AG04450 (cell line): Measurements from ENCODE around the gene ERFE. TPM values are rescaled to one million over a fixed set of nuclear protein-coding genes. Genes with fewer than 3 reads are reported as not detected.

Experiments
- CTCF ChIA-PET: fragments of 300-600, 350-600 bp; formaldehyde crosslinking; extraction: SDS; loops from one replicate; lab custom pipeline; 2022; ENCODE audit warnings: antibody characterized with exemption, inconsistent platforms; lab: Charles Lee
- POLR2A ChIA-PET: fragments of 350-600 bp; formaldehyde crosslinking; extraction: SDS; loops from one replicate; lab custom pipeline; 2021; ENCODE audit warnings: antibody characterized with exemption, inconsistent platforms; lab: Yijun Ruan, JAX
- DNase-seq: peaks from one replicate; pipeline ENCODE4 v3.0.0-alpha.2; 2011; ENCODE audit warnings: low read depth, low spot score
- H3K27ac ChIP-seq: one replicate; pipeline ENCODE4 v1.5.1; 2012; ENCODE audit warnings: low read depth, low read length, control low read depth
- H3K27me3 ChIP-seq: one replicate; pipeline ENCODE4 v1.6.0; 2012; ENCODE audit warnings: low read length; ENCODE audit not compliant: control insufficient read depth, insufficient read depth
- H3K4me3 ChIP-seq: 2 replicates; pipeline ENCODE4 v1.5.1; 2011; ENCODE audit warnings: mild to moderate bottlenecking, low read depth, low read length, control low read depth
- H3K9me3 ChIP-seq: 2 replicates; pipeline ENCODE4 v1.5.1; 2012; ENCODE audit warnings: low read length; ENCODE audit not compliant: control insufficient read depth, insufficient read depth
- CTCF ChIP-seq: IDR thresholded peaks from 2 replicates; pipeline ENCODE4 v1.5.1; 2011; ENCODE audit warnings: low read depth, low read length, control low read depth, inconsistent platforms
- polyA plus RNA-seq: library from polyadenylated mRNA; depleted of rRNA; stranded (reverse); fragments of >200 nt; gene quantifications from 2 replicates; pipeline ENCODE4 v1.2.3, GENCODE V29; 2011

The ERFE gene
- polyA plus RNA-seq, 1 experiment: 2.4 TPM

- TF ChIP-seq CTCF: no peak
- Histone ChIP-seq H3K27me3 (peaks cover 4% of the 10 kb centered on the region), H3K27ac (no peak overlapping the region), H3K4me3 (peak overlapping the region; percentile 78), H3K9me3 (no peaks in the 10 kb centered on the region)
- CTCF ChIA-PET: interaction anchor here (0.7 kb wide), 1 partner anchor 50 kb away, joined by 3 read pairs; no protein-coding TSS in a partner anchor
- POLR2A ChIA-PET: interaction anchor here (0.7 to 3.1 kb wide), 3 partner anchors 33 to 473 kb away, joined by 6 to 14 read pairs (median 7); partner anchors contain the start of gene SCLY
- no peak for DNase-seq
Measured at GRCh38 chr2:238202326-238203093, 43.7 kb downstream of the ERFE start.

DNA sequence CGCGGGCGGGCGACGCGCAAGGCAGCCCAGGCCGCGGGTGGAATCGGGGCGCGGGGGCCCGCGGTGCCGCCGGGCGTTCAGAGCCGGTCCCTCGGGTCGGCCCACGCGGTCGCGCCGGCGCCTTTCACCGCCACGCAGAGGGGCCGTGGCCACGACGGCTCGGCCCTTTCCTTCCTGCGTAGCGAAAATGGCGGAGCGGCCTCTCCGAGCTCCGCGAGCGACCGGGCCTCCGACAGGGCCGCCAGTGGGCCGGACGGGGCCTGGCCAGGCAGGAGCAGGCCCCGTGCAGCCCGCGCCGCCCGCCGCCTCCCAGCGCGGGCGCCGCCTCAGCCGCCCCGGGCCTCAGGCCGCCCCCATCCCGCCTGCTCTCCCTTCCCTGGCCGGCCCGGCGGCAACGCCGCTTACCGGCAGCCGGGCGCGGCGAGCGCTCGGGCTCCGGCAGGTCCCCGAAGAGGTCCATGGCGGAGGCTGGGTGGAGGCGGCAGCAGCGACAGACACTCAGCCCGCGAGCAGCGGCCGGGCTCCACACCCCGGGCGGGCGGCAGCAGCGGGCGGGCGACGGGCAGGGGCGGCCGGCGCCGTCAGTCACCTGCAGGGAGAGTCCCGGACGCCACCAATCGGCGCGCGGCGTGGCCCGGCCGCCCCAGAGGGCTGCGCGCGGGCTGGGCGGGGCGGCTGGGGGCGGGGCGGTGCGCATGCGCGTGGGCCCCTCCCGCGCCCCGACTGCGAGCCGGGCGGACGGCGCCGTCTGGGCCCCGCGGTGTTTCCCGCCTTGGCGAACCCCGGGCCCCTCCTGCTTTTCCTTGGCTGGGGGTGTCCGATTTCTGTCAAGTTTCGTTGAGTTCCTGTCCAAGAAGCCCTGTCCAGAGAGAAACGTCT is 44.6 kb downstream of the ERFE start, which contains the start of gene ILKAP:
Gene ILKAP (minus strand): TSS at position 602 of the 879 bp plus-strand sequence. CDS start 142 bp downstream, at position 460.
- CTCF ChIA-PET: no interaction called here
- Histone ChIP-seq H3K27ac (peak within 1 kb of the TSS; percentile 22), H3K4me3 (peak within 1 kb of the TSS; percentile 78), H3K9me3 (no peaks in the 10 kb centered on the region), H3K27me3 (peaks cover 6% of the 10 kb centered on the region)
- no peak for DNase-seq
- no peak for TF ChIP-seq CTCF
- POLR2A ChIA-PET: interaction anchor here (2.5 to 3.1 kb wide), 2 partner anchors 34 to 142 kb away, joined by 6 to 14 read pairs; partner anchors contain the start of gene SCLY

GRCh38 chr2:238203973-238204683 is 45.4 kb downstream of the ERFE start:
- CTCF ChIA-PET: no interaction called here
- no peak for DNase-seq
- Histone ChIP-seq H3K27me3 (peaks cover 9% of the 10 kb centered on the region), H3K27ac (peak overlapping the region; percentile 22), H3K4me3 (peak overlapping the region; percentile 45), H3K9me3 (no peaks in the 10 kb centered on the region)
- POLR2A ChIA-PET: interaction anchor here (2.5 to 3.1 kb wide), 2 partner anchors 34 to 143 kb away, joined by 6 to 14 read pairs; partner anchors contain the start of gene SCLY
- no peak for TF ChIP-seq CTCF

DNA sequence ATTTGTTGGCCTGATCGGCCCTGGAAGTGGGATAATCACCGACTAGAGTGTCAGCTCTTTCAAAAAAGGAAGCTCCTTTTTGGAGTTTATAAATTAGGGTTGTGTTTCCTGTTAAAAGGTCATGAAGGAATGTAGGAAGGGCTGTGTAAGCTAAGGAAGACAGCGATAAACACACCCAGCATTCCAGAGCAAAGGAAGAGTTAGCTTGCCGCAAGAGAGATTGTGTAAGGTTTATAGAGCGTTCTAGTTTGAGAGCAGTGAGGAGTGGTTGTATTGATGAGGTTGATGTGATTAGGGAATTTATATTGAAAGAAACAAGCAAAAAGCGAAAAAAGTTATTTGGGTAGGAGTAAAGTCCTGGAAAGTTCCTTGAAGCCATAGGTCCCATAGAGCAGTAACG is 48.2 kb downstream of the ERFE start:
- ChIA-PET POLR2A (no interaction called here), CTCF (interaction anchor here (0.8 kb wide), 1 partner anchor 56 kb away, joined by 5 read pairs; no protein-coding TSS in a partner anchor)
- TF ChIP-seq CTCF: no peak
- Histone ChIP-seq H3K27ac (no peak overlapping the region), H3K27me3 (peaks cover 26% of the 10 kb centered on the region), H3K4me3 (no peak overlapping the region), H3K9me3 (no peaks in the 10 kb centered on the region)
- DNase-seq: no peak
